Bone marrow (tissue), 2 donors: ENCODE data around the gene COBLL1.
A peak's percentile ranks its signal among the peaks of the same experiment; 100 is the strongest.

Experiments used
- DNase-seq, 2 donors: peaks; one replicate each; lab custom pipeline; 2025; lab: John Stamatoyannopoulos, UW

Gene COBLL1

DNA sequence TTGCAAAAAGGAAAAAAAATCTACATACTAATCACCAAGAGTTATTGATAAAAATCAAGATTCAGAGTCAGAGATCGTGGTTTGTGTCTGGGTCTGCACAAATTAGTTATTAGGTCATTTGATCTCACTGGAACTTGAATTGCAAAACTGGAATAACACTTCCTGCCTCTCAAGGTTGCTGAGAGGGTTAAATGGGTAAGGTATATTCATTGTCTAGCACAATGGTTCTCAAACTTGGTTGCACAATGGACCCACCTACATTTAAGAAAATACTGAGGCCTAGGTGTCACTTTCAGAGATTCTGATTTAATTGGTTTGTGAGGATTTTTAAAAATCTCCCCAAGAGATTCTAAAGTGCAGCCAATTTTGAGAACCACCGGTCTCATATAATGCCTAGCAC, 84.8 kb downstream of the COBLL1 start:
- no peak for DNase-seq

DNA sequence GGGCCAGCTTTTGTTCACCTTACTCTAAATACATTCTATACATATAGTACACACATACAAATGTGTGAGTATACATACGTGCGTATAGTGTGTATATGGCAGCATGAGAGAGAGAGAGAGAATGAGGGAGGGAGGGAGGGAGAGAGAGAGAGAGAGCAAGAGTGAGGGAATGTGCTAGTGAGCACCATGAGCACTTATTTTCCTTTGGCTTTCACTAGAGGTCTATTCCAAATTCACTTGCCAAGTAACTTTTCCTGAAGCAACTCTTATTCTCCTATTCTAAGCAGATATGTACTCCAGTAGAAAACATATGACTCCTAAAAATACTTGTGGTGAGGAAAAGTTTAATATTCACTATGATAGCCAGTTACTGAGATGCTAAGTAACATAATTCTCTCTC, 85.7 kb downstream of the COBLL1 start:
- no peak for DNase-seq

DNA sequence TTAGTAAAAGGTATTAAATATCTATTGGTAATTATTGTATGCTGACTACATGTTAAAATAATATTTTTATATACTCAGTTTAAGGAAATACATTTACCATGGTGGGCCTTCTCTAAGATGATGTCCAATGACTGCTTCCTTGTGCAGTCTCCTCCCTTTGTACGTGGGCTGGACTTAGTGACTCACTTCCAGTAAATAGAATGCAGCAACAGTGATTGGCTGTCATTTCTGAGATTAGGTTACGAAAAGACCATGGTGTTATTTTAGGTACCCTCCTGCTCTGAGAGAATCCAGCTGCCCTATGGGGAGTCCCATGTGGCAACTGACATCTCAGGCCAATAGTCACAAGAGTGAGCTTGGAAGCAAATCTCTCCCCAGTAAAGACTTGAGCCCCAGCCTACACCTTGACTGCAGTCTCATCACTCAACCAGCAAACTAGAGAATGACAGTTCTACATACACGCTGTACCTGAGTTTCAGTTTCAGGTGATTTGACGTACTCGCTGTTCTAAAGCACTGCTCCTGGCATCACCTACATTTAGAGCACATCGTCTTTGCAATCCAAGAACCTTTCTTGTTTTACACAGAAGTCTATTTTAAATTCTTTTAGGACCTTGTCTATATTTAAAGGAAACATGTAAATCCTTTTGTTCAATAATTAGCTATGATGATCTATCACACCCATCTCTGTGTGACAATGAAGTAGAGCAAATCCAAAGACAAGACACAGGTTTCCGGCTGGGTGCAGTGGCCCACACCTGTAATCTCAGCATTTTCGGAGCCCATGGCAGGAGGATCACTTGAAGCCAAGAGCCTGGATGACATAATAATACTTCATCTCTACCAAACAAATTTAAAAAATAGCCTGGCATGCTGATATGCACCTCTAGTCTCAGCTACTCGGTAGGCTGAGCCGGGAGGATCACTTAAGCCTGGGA, 87.2 kb downstream of the COBLL1 start:
- no peak for DNase-seq

DNA sequence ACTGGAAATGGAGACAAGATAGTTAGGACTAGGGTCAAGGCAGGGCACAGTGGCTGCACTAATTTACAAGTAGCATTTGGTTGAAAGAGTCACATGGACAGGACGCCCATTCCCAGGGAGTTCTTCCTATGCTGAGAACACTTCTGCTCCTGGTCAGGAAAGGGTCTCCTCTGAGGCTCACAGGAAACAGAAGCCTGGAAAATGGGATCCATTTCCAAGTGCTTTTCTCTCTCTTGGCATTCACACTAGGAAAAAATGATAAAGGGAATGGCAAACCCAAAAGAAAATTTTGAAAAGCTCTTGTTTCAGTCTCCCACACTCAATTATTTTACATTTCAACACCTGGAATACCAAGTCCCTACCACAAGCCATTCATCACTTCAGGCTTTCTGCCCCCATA, 88.7 kb downstream of the COBLL1 start:
- DNase-seq, result no peak

DNA sequence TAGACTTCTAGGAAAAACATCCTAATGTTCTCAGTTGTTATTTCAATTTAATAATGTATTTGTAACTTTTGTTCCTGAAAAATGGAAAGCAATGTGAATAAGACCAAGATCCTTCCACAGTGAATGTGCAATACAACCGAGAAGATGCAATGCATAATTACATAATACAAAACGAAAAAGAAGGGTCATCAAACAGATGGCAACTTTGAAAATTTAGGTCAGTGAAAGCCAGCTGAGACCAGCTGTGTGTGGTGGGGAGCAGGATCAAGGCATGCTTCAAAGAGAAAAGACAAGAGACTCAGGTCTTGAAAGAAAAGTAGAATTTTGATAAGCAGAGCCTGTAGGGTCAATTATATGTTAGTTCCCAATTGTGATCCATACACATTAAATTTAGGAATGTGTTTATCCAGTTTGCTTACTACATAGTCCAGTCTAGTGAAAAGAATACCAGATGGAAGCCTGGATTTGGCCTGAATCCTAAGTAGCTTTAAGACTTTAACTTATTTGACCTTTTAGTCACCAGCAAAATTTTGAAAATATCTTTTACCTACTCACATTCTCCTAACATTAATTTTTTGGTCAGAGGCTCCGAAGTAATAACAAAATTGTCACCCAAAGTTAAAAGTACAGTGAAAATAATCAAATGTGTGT, 93.7 kb downstream of the COBLL1 start:
- no peak for DNase-seq

DNA sequence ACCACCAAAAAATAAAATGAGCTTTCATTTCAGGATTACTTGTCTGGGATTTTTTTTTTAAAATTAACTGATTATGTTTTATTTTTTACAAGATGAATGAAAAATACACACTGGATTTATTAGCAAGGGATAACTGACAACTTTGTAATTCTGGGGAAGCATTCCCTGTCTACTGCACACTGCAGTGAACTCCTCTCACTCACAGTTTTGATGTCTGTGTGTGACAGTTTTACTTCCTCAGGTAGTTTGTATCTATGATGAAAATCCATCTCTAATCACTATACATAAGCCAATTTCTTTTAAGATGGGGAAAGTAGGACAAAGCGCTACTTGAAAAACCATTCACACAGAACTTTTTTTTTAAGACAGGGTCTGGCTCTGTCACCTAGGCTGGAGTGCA, 94.5 kb downstream of the COBLL1 start:
- no peak for DNase-seq

DNA sequence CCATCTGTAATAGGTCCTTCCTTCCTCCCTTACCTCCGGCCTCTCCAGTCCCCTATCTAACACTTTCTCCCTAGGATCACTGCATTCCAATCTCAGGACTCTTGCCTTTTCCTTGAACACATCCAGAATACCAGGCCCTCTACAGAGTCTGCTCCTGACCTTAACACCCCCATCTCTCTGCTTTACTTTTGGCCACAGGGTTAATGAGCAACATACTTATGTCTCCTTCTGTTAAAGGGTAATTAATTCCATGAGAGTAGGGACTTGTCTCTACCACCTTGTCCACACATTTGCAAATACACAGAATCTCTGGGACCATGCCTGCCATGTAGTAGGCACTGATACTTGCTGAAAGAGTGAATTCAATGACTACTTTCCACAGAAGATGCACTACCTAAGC, 94.9 kb downstream of the COBLL1 start:
- DNase-seq, result no peak

DNA sequence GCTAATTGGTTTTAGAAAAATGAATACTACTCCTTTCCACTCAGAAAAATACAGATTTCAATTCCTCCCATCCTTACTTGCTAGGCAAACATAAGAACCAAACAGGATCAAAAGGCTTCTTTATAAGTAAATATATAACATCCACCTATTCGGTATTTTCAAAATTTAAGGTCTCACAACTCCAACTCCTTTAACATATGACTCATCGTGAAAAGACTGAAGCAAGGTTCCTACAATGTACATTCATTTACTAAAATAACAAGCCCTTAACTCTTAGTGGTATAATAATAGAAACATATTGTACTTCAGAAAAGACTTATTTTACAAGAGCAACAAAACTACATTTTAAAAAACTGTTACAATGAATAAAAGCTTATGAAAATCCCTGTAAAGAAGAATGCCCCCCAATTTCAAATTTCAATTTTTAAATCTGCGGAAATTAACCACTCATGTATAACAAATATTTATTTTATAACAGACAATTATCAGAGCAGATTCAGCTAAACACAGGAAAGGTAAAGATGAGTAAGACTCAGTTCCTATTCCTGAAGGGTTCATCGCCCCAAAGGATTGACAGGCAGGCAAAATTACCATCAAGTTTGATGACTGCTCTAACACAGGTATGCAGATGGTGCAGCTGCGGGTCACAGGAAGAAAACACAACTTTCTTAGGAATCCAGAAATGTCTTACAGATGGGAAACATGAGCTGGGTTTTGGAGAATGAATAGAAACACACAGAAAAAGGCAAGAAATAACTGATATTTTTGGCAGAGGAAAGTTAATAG, 96.4 kb downstream of the COBLL1 start:
- DNase-seq, result no peak

DNA sequence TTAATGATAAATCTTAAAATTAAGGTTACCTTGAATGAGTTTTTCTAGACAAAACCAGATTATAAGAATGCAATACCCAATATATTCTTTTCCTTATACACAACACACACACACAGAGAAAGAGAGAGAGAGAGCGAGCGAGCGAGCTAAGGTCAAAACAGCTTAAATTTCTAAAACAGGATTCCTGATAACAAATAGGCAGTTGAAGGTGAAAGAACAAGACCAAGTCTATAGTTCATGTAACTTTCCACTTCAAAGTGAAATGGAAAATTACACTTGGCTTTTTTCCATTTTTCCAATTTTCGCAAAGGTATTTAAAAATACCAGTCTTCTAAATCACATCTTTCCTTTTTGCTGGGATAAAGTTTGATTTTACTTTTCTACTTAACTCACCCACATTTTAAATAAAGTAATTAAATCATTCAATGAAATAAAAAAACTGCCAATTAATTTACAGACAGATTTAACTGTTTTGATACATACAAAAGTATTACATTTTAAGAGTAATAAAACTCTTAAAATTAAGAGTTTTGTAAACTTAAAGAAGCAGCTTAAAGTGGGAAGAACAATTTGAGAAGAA, 98.8 kb downstream of the COBLL1 start:
- no peak for DNase-seq

DNA sequence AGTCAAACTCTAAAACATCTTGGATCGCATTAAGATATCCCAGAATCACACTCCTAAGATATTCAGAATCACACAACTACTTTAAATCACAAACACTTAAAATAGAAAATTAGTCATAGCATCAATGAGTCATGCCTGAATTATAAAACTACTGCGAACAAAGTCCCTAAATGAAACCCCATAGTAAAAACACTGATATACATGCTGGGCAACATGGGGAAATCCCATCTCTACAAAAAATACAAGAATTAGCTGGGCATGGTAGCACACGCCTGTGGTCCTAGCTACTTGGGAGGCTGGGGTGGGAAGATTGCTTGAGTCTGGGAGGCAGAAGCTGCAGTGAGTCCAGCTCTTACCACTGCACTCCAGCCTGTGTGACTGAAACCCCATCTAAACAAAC, 101.7 kb downstream of the COBLL1 start:
- peak in 1 of 2 donors; percentile 74 for DNase-seq

DNA sequence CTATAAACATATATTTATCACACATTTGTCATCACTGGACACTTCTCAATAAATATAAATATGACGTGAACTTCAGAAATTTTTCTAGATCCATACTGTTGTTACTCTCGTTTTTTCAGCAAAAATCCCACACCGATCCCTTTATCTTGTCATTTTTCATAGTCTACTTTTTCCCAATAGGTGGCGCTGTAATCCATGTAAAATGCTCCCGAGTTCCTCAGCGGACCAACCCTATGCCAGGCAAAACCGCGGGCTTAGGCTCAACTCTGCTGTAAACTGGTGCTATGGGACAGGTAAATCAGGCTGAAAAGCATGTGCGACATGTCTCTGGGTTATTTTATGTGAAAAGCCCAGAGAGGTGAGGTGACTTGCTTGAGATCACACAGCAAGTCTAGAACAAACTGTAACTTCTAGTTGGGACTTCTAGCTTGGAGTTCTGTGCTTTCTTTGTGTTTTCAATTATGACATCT, 104.0 kb downstream of the COBLL1 start:
- DNase-seq, result peak; percentile 7 to 54

DNA sequence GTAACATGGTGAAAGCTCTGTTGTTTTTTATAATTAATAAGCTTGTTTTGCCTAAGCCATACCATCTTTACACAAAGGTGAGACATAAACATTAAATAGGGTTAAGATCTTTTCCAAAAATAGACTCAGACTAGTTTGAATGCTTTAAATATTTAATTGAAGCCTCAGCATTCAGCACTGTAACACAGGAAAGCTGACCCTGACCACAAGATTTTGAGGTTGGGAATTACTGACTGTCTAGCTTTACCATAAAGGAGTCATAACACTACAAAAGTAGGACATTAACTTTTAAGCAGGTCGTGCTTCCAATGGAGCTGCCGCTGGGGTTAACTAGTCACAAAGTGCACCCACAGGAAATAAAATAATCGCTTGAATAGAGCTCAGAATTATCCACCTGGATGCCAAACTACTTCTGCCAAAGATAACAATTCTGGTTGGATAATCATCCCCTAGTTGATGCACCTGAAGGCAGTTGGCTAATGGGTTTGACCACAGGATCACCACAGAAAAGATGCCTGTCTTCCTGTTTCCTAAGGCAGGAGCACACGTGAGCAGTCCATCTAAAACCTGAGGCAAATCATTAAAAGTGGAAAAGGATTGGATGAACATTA, 106.2 kb downstream of the COBLL1 start:
- no peak for DNase-seq

DNA sequence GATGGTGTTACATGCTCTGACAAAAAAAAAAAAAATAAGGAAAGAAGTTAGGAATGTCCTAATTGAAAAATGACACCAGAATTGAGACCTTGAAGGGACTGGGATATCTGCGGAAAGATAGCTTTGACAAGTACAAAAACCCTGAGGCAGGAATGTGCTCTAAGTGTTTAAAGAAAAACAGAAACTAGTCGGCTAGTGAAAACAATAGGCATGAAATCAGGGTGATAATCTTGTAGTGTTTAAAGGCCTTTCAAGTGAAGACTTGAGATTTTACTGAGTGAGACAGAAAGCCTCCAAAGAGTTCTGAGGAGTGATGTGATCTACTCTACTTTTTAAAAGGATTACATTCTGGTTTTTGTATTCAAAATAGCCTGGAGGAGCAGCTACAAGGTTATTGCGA, 107.4 kb downstream of the COBLL1 start:
- no peak for DNase-seq

DNA sequence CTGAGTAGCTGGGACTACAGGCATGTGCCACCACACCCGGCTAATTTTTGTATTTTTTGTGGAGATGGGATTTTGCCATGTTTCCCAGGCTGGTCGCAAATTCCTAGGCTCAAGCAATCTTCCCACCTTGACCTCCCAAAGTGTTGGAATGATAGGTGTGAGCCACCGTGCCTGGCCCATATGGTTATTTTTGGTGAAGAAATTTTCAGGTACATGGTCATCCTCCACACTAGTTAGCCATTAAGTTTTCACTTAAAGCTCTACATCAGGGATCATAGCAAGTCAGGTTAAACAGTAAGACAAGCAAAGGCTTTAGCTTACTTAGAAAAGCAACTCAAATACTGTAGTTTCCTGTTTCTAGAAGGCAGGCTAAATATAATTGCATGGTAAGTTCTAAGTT, 116.1 kb downstream of the COBLL1 start:
- no peak for DNase-seq

DNA sequence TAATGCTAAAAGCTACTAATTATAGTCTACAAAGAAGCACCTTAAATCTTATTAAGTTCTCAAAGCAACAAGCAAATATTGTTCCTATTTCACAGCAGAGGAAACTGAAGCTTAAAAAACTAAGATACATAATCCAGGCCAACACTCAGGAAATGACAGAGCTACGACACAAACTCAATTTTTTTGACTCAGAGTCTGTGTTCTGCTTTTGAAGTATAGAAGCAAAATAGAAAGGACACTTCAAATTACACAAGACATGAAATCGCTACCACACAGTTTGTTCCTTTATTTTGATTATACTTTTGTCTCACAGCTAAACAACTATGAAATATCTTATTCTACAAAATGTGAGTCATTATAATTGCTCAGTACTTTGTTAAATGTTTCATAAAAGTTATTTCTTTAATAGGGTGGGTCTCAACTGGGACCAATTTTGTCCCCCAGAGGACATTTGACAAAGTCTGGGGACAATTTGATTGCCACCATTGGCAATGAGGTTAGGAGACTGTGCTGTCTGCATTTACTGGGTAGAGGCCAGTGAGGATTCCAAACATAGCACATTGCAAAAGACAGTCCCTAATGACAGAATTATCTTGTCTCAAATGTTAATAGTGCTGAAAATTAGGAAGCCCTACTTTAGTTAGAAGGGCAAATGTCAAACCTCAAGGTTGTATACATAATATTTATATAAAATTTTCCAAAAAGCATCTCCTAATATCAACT, 118.8 kb downstream of the COBLL1 start:
- DNase-seq, result peak in 1 of 2 donors; percentile 90

DNA sequence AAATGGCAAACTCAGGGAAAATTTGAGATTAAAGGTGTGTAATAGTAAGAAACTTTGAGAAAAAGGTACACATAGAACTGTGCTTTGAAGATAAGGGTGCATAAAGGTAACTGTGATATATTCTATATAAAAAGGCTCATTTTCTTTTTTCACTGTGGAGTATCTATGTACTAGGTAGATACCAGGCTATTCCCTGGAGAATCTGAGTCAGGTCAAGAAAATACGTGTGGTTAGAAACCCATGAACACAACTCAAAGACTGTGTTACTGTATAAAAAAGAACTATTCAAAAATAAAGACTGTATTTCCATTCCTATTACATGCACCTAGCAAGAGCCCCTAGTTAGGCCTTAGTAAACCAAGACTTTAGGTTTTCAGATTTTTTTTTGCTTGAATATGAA, 120.2 kb downstream of the COBLL1 start:
- no peak for DNase-seq

DNA sequence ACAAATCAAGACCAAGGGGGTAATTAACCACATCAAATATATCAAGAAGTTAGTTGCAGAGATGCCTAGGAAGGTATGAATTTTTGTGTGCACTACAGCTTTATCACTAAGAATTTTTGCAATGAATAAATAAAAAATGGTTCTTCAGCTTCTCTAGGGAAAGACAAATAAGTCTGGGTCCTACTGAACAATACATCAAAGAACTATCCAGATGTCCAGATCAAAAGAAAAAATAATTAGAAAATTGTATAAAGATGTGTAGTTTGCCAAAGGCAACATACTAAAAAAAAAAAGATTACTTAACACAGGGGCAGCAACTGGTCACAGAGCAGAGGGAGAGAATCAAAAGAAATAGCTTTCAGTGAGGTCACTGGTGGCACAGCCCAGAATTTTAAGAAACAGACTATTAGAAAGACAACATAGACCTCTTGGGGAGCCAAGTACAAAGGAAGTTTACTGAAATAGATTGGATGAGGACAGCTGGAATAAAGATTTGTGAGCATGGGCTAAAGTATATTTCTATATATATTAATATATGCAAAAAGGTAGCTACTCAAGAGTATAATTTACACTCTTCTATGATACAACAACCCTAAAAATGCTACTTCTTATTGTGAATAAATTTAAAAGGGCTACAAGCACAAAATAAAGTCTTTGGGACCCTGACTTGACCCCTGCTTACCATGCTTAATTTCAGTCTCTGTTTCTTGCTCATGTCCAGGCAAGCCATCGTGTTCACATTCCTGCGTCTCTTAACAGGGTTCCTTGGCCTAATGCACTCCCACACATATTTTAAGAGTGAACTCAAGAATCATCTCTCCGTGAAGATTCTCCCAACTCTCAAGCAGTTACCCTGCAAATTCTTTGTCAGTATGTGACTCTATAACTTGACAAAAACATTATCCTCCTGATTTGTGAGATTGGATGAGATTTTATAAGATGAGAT, 121.4 kb downstream of the COBLL1 start:
- DNase-seq, result no peak

DNA sequence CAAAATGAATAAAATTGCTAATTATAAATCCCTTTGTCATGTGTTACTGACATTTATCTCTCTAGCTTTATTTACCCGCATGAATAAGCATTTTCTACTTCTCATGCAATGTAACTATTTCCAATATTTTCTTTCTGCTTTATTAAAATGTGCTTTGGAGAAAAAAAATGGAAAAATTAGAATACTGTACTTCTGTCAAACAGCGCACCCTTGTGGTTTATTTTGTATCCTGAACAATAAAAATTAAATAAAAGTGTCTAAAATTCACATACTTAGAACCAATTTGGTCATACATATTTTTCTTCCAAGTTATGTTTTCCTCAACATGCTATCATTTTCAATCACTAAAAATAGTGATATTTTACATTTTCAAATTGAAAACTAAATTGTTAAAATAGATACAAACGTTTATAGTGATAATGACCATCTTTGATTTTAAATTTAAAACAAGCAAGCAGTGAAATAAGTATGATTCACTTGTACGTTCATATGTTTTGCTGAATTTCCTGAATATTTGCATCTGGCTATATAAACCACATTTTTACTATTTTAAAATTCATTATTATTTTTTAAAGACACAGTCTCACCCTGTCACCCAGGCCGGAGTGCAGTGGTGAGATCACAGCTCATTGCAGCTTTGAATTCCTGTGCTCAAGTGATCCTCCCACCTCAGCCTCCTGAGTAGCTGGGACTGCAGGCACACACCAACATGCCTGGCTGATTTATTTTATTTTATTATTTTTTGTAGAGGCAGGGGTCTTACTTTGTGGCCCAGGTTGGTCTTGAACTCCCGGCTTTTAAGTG, 124.4 kb downstream of the COBLL1 start:
- DNase-seq, result peak in 1 of 2 donors; percentile 12

DNA sequence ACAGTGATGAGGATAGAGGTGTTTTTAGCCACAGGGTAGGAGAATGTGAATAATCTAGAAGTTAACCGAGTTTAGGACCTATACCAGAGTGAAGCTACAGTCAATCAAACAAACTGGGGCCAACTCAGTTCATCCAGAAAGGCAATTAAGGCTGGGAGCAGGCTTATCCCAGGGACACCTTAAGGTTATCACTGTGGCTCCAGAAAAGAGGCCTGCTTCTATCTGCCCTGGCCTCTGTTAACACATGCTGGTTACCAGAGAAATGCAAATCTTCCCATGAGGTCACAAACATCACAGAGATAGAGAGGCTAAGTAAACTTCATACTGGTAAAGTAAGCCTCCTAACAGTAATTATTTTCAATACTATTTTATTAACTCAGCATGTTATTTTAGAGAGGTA, 127.2 kb downstream of the COBLL1 start:
- DNase-seq, result no peak
